Measurements from ENCODE around the gene PRSS27. TPM values are rescaled to one million over a fixed set of nuclear protein-coding genes. Genes with fewer than 3 reads are reported as not detected.

Gene PRSS27
- 0.47 TPM for total RNA-seq

DNA sequence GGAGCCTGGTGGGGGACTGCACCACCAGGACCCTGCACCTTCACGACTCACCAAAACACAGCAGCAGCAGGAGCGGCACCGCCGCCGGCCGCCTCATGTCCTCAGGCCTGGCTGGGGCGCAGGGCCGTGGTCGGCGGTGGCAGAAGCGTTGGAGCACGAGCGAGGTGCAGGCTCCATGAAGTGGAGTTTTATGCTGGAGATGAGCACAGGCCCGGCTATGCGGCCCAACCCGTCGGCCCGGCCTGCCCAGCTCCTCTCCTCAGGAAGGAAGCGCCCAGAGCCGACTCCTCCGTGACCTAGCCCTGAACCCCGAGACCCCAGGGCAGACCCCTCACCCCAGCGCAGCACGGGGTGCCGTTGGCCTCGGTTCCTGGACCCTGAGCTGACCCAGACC, at the start of gene PRSS27:
Gene PRSS27, minus strand, starts transcription at position 161 of the 394 bp plus-strand sequence. Its CDS starts 64 bp downstream, at position 97.

DNA sequence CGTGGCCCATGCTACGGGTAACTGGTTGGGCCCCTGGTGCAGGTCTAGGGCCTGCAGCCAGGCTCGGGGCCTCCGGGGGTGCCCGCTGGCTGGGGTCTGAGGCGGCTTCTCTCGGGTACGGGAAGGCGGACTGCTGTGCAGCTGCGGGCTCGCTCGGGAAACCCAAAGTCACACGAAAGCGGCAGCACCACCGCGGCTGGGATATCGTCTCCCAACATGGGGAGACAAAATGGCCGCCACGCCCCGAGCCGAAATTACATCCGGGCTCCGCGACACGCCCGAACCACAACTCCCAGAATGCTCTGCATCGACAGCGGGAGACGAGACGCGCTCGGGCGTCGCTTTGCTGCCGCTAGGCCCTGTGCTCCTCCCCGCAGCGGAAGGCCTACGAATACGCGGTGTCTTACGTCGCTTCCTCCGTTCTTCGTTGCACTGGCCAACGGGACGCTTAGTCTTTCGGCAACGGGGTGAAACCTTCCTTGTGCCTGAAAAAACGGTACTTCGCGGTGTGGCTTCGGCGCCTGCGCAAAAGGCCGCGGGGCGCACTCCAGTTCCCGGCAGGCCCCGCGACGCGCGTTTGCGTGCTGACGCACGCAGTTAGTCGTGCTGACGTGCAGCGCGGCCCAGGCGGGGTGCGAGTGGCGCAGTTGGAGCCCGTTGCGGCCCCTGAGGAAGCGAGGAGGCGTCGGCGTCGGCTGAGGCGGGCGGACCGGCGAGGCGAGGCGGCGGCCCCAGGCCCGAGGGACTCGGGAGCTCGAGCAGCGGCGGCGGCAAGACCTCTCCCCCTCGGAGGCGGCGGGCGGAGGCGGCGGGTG, 32.2 kb upstream of the PRSS27 start, which contains the start of gene SRRM2:
Gene SRRM2, plus strand, starts transcription at position 604 of the 815 bp plus-strand sequence. CDS start 3,727 bp downstream, outside the sequence.

GRCh38 chr16:2682209-2683021, 37.6 kb downstream of the PRSS27 start, which contains the start of gene KCTD5:
Gene KCTD5, plus strand, starts transcription at chr16:2682523. Its CDS starts 26 bp downstream, at chr16:2682549.

Other genes with a start within 250 kb of the PRSS27 start
- gene NTN3, start 248.9 kb downstream of the PRSS27 start, total RNA-seq, result 13.0 TPM
- gene TBC1D24, start 245.1 kb downstream of the PRSS27 start, total RNA-seq, result 24.3 TPM
- 46.2 TPM for gene ATP6V0C, start 206.3 kb downstream of the PRSS27 start, total RNA-seq
- gene AMDHD2, start 199.9 kb downstream of the PRSS27 start, total RNA-seq, result 50.0 TPM
- 1.1 TPM for gene CEMP1, start 188.8 kb downstream of the PRSS27 start, total RNA-seq
- gene PDPK1, start 182.2 kb downstream of the PRSS27 start, total RNA-seq, result 31.5 TPM
- gene KCTD5, start 37.7 kb downstream of the PRSS27 start, total RNA-seq, result 19.6 TPM
- gene SRRM2, start 32.4 kb upstream of the PRSS27 start, total RNA-seq, result 260 TPM
- 166 TPM for gene ELOB, start 57.1 kb upstream of the PRSS27 start, total RNA-seq
- 1.2 TPM for gene PRSS33, start 67.3 kb upstream of the PRSS27 start, total RNA-seq
- gene PRSS41, start 78.2 kb upstream of the PRSS27 start, total RNA-seq, result not detected
- not detected for gene PRSS21, start 97.0 kb upstream of the PRSS27 start, total RNA-seq
- gene ZG16B, start 110.1 kb upstream of the PRSS27 start, total RNA-seq, result 0.70 TPM
- 4.1 TPM for gene PRSS22, start 137.9 kb upstream of the PRSS27 start, total RNA-seq
- 44.1 TPM for gene FLYWCH2, start 163.0 kb upstream of the PRSS27 start, total RNA-seq
- 23.8 TPM for gene FLYWCH1, start 191.7 kb upstream of the PRSS27 start, total RNA-seq
- 2.9 TPM for gene KREMEN2, start 244.1 kb upstream of the PRSS27 start, total RNA-seq
- gene PAQR4, start 249.1 kb upstream of the PRSS27 start, total RNA-seq, result 5.2 TPM